Mesenchymal stem cell (in vitro differentiated cells and primary cell): ENCODE results near the gene FHOD3.

Source experiments
- DNase-seq: peaks from one replicate; pipeline ENCODE4 v3.0.0-alpha.2; 2013
- H2AFZ ChIP-seq: one replicate; pipeline ENCODE4 v1.6.1; 2013; ENCODE audit warnings: low read depth, mild to moderate bottlenecking, control low read depth, inconsistent platforms, low read length, moderate library complexity
- H2AK5ac ChIP-seq: 2 replicates; pipeline ENCODE4 v1.6.1; 2013; ENCODE audit warnings: low read length, moderate library complexity, mild to moderate bottlenecking, inconsistent platforms; ENCODE audit not compliant: severe bottlenecking
- H2BK120ac ChIP-seq: one replicate; pipeline ENCODE4 v1.6.1; 2013; ENCODE audit warnings: low read depth, mild to moderate bottlenecking, inconsistent platforms, low read length, moderate library complexity
- H2BK12ac ChIP-seq, 2 experiments: one replicate each; pipeline ENCODE4 v1.6.1; 2013; ENCODE audit warnings: inconsistent platforms in 2 of 2, low read length in 2 of 2, mild to moderate bottlenecking in 2 of 2, moderate library complexity in 2 of 2, control low read depth in 1 of 2
- H2BK15ac ChIP-seq: one replicate; pipeline ENCODE4 v1.6.1; 2013; ENCODE audit warnings: mild to moderate bottlenecking, low read depth, inconsistent platforms; ENCODE audit not compliant: poor library complexity, severe bottlenecking
- H2BK5ac ChIP-seq: 2 replicates; pipeline ENCODE4 v1.6.1; 2013; ENCODE audit warnings: low read depth, mild to moderate bottlenecking, low read length, control low read depth, inconsistent platforms; ENCODE audit not compliant: poor library complexity, severe bottlenecking
- H3K14ac ChIP-seq, 2 experiments: one replicate each; pipeline ENCODE4 v1.6.1; 2013; ENCODE audit warnings: inconsistent platforms in 2 of 2, low read length in 2 of 2, control low read depth in 1 of 2, mild to moderate bottlenecking in 1 of 2, moderate library complexity in 1 of 2
- H3K18ac ChIP-seq, 2 experiments: one replicate each; pipeline ENCODE4 v1.6.1; 2013; ENCODE audit warnings: inconsistent platforms in 2 of 2, low read length in 2 of 2, control low read depth in 1 of 2, low read depth in 1 of 2, mild to moderate bottlenecking in 1 of 2
- H3K23ac ChIP-seq, 2 experiments: one replicate each; pipeline ENCODE4 v1.6.1; 2013; ENCODE audit warnings: inconsistent platforms in 2 of 2, low read length in 2 of 2, mild to moderate bottlenecking in 2 of 2, moderate library complexity in 2 of 2, control low read depth in 1 of 2
- H3K27ac ChIP-seq: 2 replicates; pipeline ENCODE4 v1.5.1; 2013; ENCODE audit warnings: mild to moderate bottlenecking, moderate library complexity, low read length, control low read depth, inconsistent platforms; ENCODE audit not compliant: poor library complexity, severe bottlenecking
- H3K27me3 ChIP-seq, 2 experiments: 2 replicates each; pipeline versions ENCODE4 v1.6.1 to v1.7.0; 2013; ENCODE audit warnings: low read length in 2 of 2, mild to moderate bottlenecking in 2 of 2, moderate library complexity in 2 of 2, control low read depth in 1 of 2, inconsistent platforms in 1 of 2; ENCODE audit not compliant: control insufficient read depth in 1 of 2, insufficient read depth in 1 of 2
- H3K36me3 ChIP-seq, 2 experiments: 2 replicates each; pipeline versions ENCODE4 v1.6.1 to v1.7.0; 2013; ENCODE audit warnings: low read length in 2 of 2, control low read depth in 1 of 2, inconsistent platforms in 1 of 2, low read depth in 1 of 2, mild to moderate bottlenecking in 1 of 2; ENCODE audit not compliant: insufficient read depth in 2 of 2, control insufficient read depth in 1 of 2
- H3K4ac ChIP-seq, 2 experiments: one replicate each; pipeline ENCODE4 v1.6.1; 2013; ENCODE audit warnings: inconsistent platforms in 2 of 2, low read length in 2 of 2, mild to moderate bottlenecking in 2 of 2, moderate library complexity in 2 of 2, control low read depth in 1 of 2, low read depth in 1 of 2
- H3K4me1 ChIP-seq: 2 replicates; pipeline ENCODE4 v1.6.1; 2013; ENCODE audit warnings: low read depth, low read length, control low read depth; ENCODE audit not compliant: control insufficient read depth, insufficient read depth
- H3K4me2 ChIP-seq: 2 replicates; pipeline ENCODE4 v1.6.1; 2013; ENCODE audit warnings: low read length, mild to moderate bottlenecking, inconsistent platforms; ENCODE audit not compliant: poor library complexity, severe bottlenecking
- H3K4me3 ChIP-seq, 2 experiments: 2 replicates each; pipeline versions ENCODE4 v1.5.1 to v1.7.0; 2013; ENCODE audit warnings: low read length in 2 of 2, mild to moderate bottlenecking in 2 of 2, control low read depth in 1 of 2, low read depth in 1 of 2; ENCODE audit not compliant: insufficient read depth in 1 of 2
- H3K79me1 ChIP-seq: replicated peaks from 2 replicates; pipeline ENCODE4 v1.6.1; 2013; ENCODE audit warnings: mild to moderate bottlenecking, control low read depth, low read length, inconsistent platforms; ENCODE audit not compliant: poor library complexity, severe bottlenecking
- H3K9ac ChIP-seq: 2 replicates; pipeline ENCODE4 v1.7.0; 2013; ENCODE audit warnings: mild to moderate bottlenecking, low read length, moderate library complexity
- H3K9me3 ChIP-seq: 2 replicates; pipeline ENCODE4 v1.7.0; 2013; ENCODE audit warnings: mild to moderate bottlenecking, low read length; ENCODE audit not compliant: control insufficient read depth
- H4K8ac ChIP-seq: one replicate; pipeline ENCODE4 v1.6.1; 2013; ENCODE audit warnings: inconsistent platforms, mild to moderate bottlenecking, low read length, moderate library complexity
- H4K91ac ChIP-seq: one replicate; pipeline ENCODE4 v1.6.1; 2013; ENCODE audit warnings: mild to moderate bottlenecking, low read length, inconsistent platforms
- WGBS: methylation state at CpG from one replicate; pipeline ENCODE4 v1.1.7; 2013; ENCODE audit warnings: mixed read lengths; 5-methylcytosine and 5-hydroxymethylcytosine counted together

FHOD3 gene

DNA sequence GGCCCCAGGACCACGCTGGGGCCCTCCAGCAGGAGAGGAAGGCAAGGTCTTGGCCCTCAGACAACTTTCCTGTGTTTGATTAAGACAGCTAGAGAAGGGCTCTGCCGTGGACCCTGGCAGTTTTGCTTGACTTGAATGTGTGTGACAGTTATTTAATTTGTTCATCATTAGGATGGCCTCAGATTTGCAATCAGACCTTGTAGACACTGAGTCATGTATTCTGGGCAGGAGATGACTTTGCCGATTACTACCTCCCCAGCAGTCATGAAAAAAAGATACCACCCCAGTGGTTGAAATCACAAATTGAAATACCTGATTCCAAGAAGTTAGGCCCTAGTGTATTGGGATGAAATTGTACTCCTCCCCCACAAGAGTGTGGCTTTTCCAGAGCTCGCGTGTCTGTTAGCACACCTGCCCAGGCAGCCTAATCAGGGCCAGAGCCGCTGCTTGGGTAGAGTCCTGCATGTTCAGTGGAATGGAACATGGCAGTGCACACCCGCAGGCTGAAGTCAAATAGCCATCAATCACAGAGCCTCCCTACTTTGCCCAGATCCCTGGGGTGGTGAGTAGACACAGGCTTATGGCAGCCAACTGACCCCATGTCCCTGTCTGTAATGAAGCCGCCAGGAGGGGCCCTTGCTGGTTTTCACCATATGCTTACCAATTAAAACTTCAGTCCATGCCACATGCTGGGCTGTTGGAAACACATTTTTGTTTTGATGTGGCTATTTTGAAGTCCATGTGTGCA, 408.8 kb downstream of the FHOD3 start:
- Histone ChIP-seq H2BK120ac (no peak overlapping the region), H3K36me3 (peaks cover 6 to 22% of the 10 kb centered on the region in 2 experiments), H3K27me3 (no peaks in the 10 kb centered on the region), H4K8ac (no peak overlapping the region), H2AFZ (no peak overlapping the region), H3K9ac (no peak overlapping the region), H3K27ac (peak overlapping the region; percentile 7), H3K23ac (no peak overlapping the region), H3K4me2 (no peak overlapping the region), H3K4me1 (peaks cover 23% of the 10 kb centered on the region), H2BK15ac (no peak overlapping the region), H3K79me1 (peaks cover 3% of the 10 kb centered on the region), H3K9me3 (no peaks in the 10 kb centered on the region), H3K4me3 (no peak overlapping the region), H3K14ac (no peak overlapping the region), H2BK5ac (no peak overlapping the region), H3K4ac (no peak overlapping the region), H4K91ac (no peak overlapping the region), H2AK5ac (no peak overlapping the region), H3K18ac (no peak overlapping the region), H2BK12ac (no peak overlapping the region)
- DNase-seq: no peak
- WGBS: 82% methylated on average over 6 of the region's 8 CpGs

DNA sequence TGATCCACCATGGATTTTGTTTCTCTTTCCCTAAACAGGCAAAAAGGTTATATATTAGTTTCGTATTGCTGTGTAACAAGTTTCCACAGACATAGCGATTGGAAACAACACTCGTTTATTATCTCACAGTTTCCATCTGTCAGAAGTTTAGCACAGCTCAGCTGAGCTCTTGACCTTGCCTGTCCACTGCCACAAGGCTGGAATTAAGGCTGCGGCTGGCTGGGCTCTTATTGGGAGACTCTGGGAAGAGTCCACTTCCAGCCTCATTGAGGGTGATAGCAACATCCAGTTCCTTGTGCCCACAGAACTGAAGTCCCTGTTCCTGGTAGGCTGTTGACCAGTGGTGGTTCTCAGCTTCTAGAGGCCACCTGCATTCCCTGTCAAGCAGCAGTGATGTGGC, 410.9 kb downstream of the FHOD3 start:
- Histone ChIP-seq H3K4ac (no peak overlapping the region), H3K4me3 (no peak overlapping the region), H2BK15ac (no peak overlapping the region), H2BK120ac (no peak overlapping the region), H3K27ac (no peak overlapping the region), H4K91ac (no peak overlapping the region), H2AFZ (no peak overlapping the region), H3K4me2 (no peak overlapping the region), H3K18ac (no peak overlapping the region), H3K36me3 (peaks cover 6 to 17% of the 10 kb centered on the region in 2 experiments), H3K9ac (no peak overlapping the region), H3K9me3 (no peaks in the 10 kb centered on the region), H2AK5ac (no peak overlapping the region), H4K8ac (no peak overlapping the region), H2BK12ac (no peak overlapping the region), H3K23ac (no peak overlapping the region), H3K14ac (no peak overlapping the region), H2BK5ac (no peak overlapping the region), H3K27me3 (no peaks in the 10 kb centered on the region), H3K4me1 (peaks cover 25% of the 10 kb centered on the region), H3K79me1 (peaks cover 3% of the 10 kb centered on the region)
- no peak for DNase-seq
- 60% methylated on average over 4 of the region's 4 CpGs for WGBS

DNA sequence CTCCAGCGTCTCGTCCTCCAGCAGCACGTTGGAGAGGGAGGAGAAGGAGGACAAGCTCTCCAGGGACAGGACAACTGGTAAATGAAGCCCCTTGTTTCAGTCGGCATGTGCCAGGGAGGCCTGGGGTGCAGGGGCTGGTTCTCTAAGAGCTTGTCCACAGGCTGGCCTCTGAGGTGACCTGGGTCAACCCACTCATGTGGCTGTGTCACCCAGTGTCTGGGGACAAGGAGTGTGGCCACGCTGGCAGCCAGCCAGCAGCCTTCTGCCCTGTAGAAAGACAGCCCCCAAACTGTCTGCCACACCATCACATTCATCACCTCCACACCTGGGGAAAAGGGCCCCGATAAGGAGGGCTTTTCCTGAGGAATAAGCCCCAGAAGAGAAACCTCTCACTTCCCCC, 411.8 kb downstream of the FHOD3 start:
- no peak overlapping the region for H2BK120ac ChIP-seq
- no peak overlapping the region for H4K91ac ChIP-seq
- no peak overlapping the region for H3K4ac ChIP-seq
- H3K9me3 ChIP-seq: no peaks in the 10 kb centered on the region
- no peak overlapping the region for H3K18ac ChIP-seq
- no peak overlapping the region for H2BK15ac ChIP-seq
- peaks cover 3% of the 10 kb centered on the region for H3K79me1 ChIP-seq
- H3K4me2 ChIP-seq: no peak overlapping the region
- no peak overlapping the region for H3K14ac ChIP-seq
- H3K23ac ChIP-seq: no peak overlapping the region
- no peak overlapping the region for H4K8ac ChIP-seq
- no peak overlapping the region for H2AFZ ChIP-seq
- H3K27me3 ChIP-seq: no peaks in the 10 kb centered on the region
- H2AK5ac ChIP-seq: no peak overlapping the region
- 72% methylated on average over 5 of the region's 6 CpGs for WGBS
- no peak overlapping the region for H3K27ac ChIP-seq
- no peak for DNase-seq
- H3K9ac ChIP-seq: no peak overlapping the region
- no peak overlapping the region for H3K4me3 ChIP-seq
- H3K4me1 ChIP-seq: peaks cover 24% of the 10 kb centered on the region
- H2BK5ac ChIP-seq: no peak overlapping the region
- H3K36me3 ChIP-seq: peaks cover 6 to 14% of the 10 kb centered on the region in 2 experiments
- no peak overlapping the region for H2BK12ac ChIP-seq

DNA sequence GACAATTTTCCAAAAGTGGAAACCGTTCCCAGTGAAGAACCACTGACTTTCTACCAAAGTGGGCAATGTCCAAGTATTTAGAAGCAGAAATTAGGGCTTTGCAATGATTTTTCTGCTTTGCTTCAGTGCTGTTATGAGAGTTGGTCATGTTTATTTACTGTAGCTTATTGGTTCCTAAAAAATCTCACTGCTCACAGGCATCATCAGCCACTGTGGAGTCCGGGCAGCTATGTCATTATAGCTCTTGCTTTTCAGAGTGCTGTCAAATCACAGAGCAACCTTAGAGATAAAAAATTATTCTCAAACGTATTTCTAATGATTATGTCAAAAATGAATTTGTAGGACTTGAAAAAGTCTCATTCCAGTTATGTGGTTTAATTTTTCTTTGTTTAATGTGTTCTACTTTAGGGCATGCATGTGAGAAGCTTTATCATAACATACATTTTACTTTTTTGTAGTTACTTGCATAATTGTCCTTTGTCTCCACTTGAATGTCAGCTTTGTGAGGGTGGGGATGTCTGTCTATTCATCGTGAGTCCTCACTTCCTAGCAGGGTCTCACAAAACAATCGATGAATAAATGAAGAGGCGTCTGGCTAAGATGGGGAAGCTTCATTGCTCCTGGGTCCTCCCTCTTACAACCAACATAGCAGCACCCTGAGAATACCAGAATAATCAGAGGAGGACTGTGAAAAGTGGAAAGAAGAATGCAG, 413.7 kb downstream of the FHOD3 start:
- Histone ChIP-seq H4K91ac (no peak overlapping the region), H3K18ac (no peak overlapping the region), H2BK5ac (no peak overlapping the region), H2BK120ac (no peak overlapping the region), H3K27ac (no peak overlapping the region), H3K4me1 (peaks cover 12% of the 10 kb centered on the region), H3K36me3 (peaks cover 6 to 16% of the 10 kb centered on the region in 2 experiments), H3K79me1 (peaks cover 3% of the 10 kb centered on the region), H3K9me3 (no peaks in the 10 kb centered on the region), H2AFZ (no peak overlapping the region), H3K4me3 (peak overlapping the region in 1 of 2 experiments; percentile 18), H3K27me3 (no peaks in the 10 kb centered on the region), H3K4ac (no peak overlapping the region), H3K23ac (no peak overlapping the region), H2BK12ac (no peak overlapping the region), H4K8ac (no peak overlapping the region), H2BK15ac (no peak overlapping the region), H3K9ac (peak overlapping the region; percentile 37), H3K4me2 (no peak overlapping the region), H3K14ac (no peak overlapping the region), H2AK5ac (no peak overlapping the region)
- WGBS: 73% methylated on average over 3 of the region's 6 CpGs
- DNase-seq: no peak
